Mesenchymal stem cell (in vitro differentiated cells and primary cell): Measurements from ENCODE around the gene SUSD3.
A peak's percentile ranks its signal among the peaks of the same experiment; 100 is the strongest.

Source experiments
- DNase-seq: peaks from one replicate; pipeline ENCODE4 v3.0.0-alpha.2; 2013
- H2AFZ ChIP-seq: one replicate; pipeline ENCODE4 v1.6.1; 2013; ENCODE audit warnings: low read depth, mild to moderate bottlenecking, control low read depth, inconsistent platforms, low read length, moderate library complexity
- H2AK5ac ChIP-seq: 2 replicates; pipeline ENCODE4 v1.6.1; 2013; ENCODE audit warnings: low read length, moderate library complexity, mild to moderate bottlenecking, inconsistent platforms; ENCODE audit not compliant: severe bottlenecking
- H2BK120ac ChIP-seq: one replicate; pipeline ENCODE4 v1.6.1; 2013; ENCODE audit warnings: low read depth, mild to moderate bottlenecking, inconsistent platforms, low read length, moderate library complexity
- H2BK12ac ChIP-seq, 2 experiments: one replicate each; pipeline ENCODE4 v1.6.1; 2013; ENCODE audit warnings: inconsistent platforms in 2 of 2, low read length in 2 of 2, mild to moderate bottlenecking in 2 of 2, moderate library complexity in 2 of 2, control low read depth in 1 of 2
- H2BK15ac ChIP-seq: one replicate; pipeline ENCODE4 v1.6.1; 2013; ENCODE audit warnings: mild to moderate bottlenecking, low read depth, inconsistent platforms; ENCODE audit not compliant: poor library complexity, severe bottlenecking
- H2BK5ac ChIP-seq: 2 replicates; pipeline ENCODE4 v1.6.1; 2013; ENCODE audit warnings: low read depth, mild to moderate bottlenecking, low read length, control low read depth, inconsistent platforms; ENCODE audit not compliant: poor library complexity, severe bottlenecking
- H3K14ac ChIP-seq, 2 experiments: one replicate each; pipeline ENCODE4 v1.6.1; 2013; ENCODE audit warnings: inconsistent platforms in 2 of 2, low read length in 2 of 2, control low read depth in 1 of 2, mild to moderate bottlenecking in 1 of 2, moderate library complexity in 1 of 2
- H3K18ac ChIP-seq, 2 experiments: one replicate each; pipeline ENCODE4 v1.6.1; 2013; ENCODE audit warnings: inconsistent platforms in 2 of 2, low read length in 2 of 2, control low read depth in 1 of 2, low read depth in 1 of 2, mild to moderate bottlenecking in 1 of 2
- H3K23ac ChIP-seq, 2 experiments: one replicate each; pipeline ENCODE4 v1.6.1; 2013; ENCODE audit warnings: inconsistent platforms in 2 of 2, low read length in 2 of 2, mild to moderate bottlenecking in 2 of 2, moderate library complexity in 2 of 2, control low read depth in 1 of 2
- H3K27ac ChIP-seq: 2 replicates; pipeline ENCODE4 v1.5.1; 2013; ENCODE audit warnings: mild to moderate bottlenecking, moderate library complexity, low read length, control low read depth, inconsistent platforms; ENCODE audit not compliant: poor library complexity, severe bottlenecking
- H3K27me3 ChIP-seq, 2 experiments: 2 replicates each; pipeline versions ENCODE4 v1.6.1 to v1.7.0; 2013; ENCODE audit warnings: low read length in 2 of 2, mild to moderate bottlenecking in 2 of 2, moderate library complexity in 2 of 2, control low read depth in 1 of 2, inconsistent platforms in 1 of 2; ENCODE audit not compliant: control insufficient read depth in 1 of 2, insufficient read depth in 1 of 2
- H3K36me3 ChIP-seq, 2 experiments: 2 replicates each; pipeline versions ENCODE4 v1.6.1 to v1.7.0; 2013; ENCODE audit warnings: low read length in 2 of 2, control low read depth in 1 of 2, inconsistent platforms in 1 of 2, low read depth in 1 of 2, mild to moderate bottlenecking in 1 of 2; ENCODE audit not compliant: insufficient read depth in 2 of 2, control insufficient read depth in 1 of 2
- H3K4ac ChIP-seq, 2 experiments: one replicate each; pipeline ENCODE4 v1.6.1; 2013; ENCODE audit warnings: inconsistent platforms in 2 of 2, low read length in 2 of 2, mild to moderate bottlenecking in 2 of 2, moderate library complexity in 2 of 2, control low read depth in 1 of 2, low read depth in 1 of 2
- H3K4me1 ChIP-seq: 2 replicates; pipeline ENCODE4 v1.6.1; 2013; ENCODE audit warnings: low read depth, low read length, control low read depth; ENCODE audit not compliant: control insufficient read depth, insufficient read depth
- H3K4me2 ChIP-seq: 2 replicates; pipeline ENCODE4 v1.6.1; 2013; ENCODE audit warnings: low read length, mild to moderate bottlenecking, inconsistent platforms; ENCODE audit not compliant: poor library complexity, severe bottlenecking
- H3K4me3 ChIP-seq, 2 experiments: 2 replicates each; pipeline versions ENCODE4 v1.5.1 to v1.7.0; 2013; ENCODE audit warnings: low read length in 2 of 2, mild to moderate bottlenecking in 2 of 2, control low read depth in 1 of 2, low read depth in 1 of 2; ENCODE audit not compliant: insufficient read depth in 1 of 2
- H3K79me1 ChIP-seq: replicated peaks from 2 replicates; pipeline ENCODE4 v1.6.1; 2013; ENCODE audit warnings: mild to moderate bottlenecking, control low read depth, low read length, inconsistent platforms; ENCODE audit not compliant: poor library complexity, severe bottlenecking
- H3K9ac ChIP-seq: 2 replicates; pipeline ENCODE4 v1.7.0; 2013; ENCODE audit warnings: mild to moderate bottlenecking, low read length, moderate library complexity
- H3K9me3 ChIP-seq: 2 replicates; pipeline ENCODE4 v1.7.0; 2013; ENCODE audit warnings: mild to moderate bottlenecking, low read length; ENCODE audit not compliant: control insufficient read depth
- H4K8ac ChIP-seq: one replicate; pipeline ENCODE4 v1.6.1; 2013; ENCODE audit warnings: inconsistent platforms, mild to moderate bottlenecking, low read length, moderate library complexity
- H4K91ac ChIP-seq: one replicate; pipeline ENCODE4 v1.6.1; 2013; ENCODE audit warnings: mild to moderate bottlenecking, low read length, inconsistent platforms
- WGBS: methylation state at CpG from one replicate; pipeline ENCODE4 v1.1.7; 2013; ENCODE audit warnings: mixed read lengths; 5-methylcytosine and 5-hydroxymethylcytosine counted together

The SUSD3 gene

DNA sequence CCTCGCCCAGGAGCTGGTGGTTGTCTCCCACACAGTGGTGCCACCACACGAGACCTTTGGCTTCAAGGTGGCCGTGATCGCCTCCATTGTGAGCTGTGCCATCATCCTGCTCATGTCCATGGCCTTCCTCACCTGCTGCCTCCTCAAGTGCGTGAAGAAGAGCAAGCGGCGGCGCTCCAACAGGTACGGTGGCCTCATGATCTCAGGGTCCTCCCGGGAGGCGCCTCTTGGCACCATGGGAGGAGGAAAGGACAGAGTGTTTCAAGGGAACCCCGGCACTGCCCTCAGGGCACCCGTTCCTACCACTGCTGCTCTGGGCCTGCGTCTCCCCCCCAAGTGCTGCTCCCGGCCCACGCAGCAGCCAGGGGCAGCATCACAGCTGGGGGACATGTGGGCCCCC is 19.3 kb downstream of the SUSD3 start:
- Histone ChIP-seq H2BK120ac (no peak overlapping the region), H3K4me3 (no peak overlapping the region), H2AFZ (no peak overlapping the region), H2BK15ac (no peak overlapping the region), H3K27me3 (no peaks in the 10 kb centered on the region), H3K27ac (no peak overlapping the region), H3K4me1 (no peaks in the 10 kb centered on the region), H2AK5ac (no peak overlapping the region), H3K9me3 (no peaks in the 10 kb centered on the region), H3K79me1 (no peaks in the 10 kb centered on the region), H3K9ac (no peak overlapping the region), H3K4ac (no peak overlapping the region), H2BK5ac (no peak overlapping the region), H4K91ac (no peak overlapping the region), H3K14ac (no peak overlapping the region), H4K8ac (no peak overlapping the region), H3K4me2 (no peak overlapping the region), H3K18ac (no peak overlapping the region), H3K36me3 (no peaks in the 10 kb centered on the region), H2BK12ac (no peak overlapping the region), H3K23ac (no peak overlapping the region)
- no peak for DNase-seq
- WGBS, result 94% methylated on average over 16 of the region's 16 CpGs

DNA sequence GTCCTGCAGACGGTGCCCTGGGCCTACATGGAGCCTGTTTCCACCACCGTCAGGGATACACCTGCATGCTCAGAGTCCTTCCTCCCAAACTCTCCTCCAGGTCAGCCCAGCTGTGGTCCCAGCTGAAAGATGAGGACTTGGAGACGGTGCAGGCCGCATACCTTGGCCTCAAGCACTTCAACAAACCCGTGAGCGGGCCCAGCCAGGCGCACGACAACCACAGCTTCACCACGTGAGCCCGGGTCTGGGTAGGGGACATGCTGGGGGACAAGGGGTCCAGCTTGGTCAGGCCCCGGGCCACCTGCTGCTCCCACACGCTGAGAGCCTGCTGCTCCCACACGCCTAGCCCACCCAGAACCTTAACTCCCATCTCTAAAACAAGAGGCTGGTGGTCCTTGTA is 20.9 kb downstream of the SUSD3 start:
- Histone ChIP-seq H2BK15ac (no peak overlapping the region), H2BK5ac (no peak overlapping the region), H4K8ac (no peak overlapping the region), H3K4me2 (no peak overlapping the region), H3K4me1 (no peaks in the 10 kb centered on the region), H3K36me3 (no peaks in the 10 kb centered on the region), H2AFZ (no peak overlapping the region), H3K23ac (no peak overlapping the region), H2BK12ac (no peak overlapping the region), H3K4ac (no peak overlapping the region), H3K9ac (no peak overlapping the region), H3K18ac (no peak overlapping the region), H2AK5ac (no peak overlapping the region), H2BK120ac (no peak overlapping the region), H3K14ac (peak overlapping the region in 1 of 2 experiments; percentile 18), H3K79me1 (no peaks in the 10 kb centered on the region), H3K27ac (no peak overlapping the region), H4K91ac (no peak overlapping the region), H3K27me3 (no peaks in the 10 kb centered on the region), H3K9me3 (no peaks in the 10 kb centered on the region), H3K4me3 (no peak overlapping the region)
- WGBS, result 98% methylated on average over 13 of the region's 13 CpGs
- DNase-seq, result no peak

DNA sequence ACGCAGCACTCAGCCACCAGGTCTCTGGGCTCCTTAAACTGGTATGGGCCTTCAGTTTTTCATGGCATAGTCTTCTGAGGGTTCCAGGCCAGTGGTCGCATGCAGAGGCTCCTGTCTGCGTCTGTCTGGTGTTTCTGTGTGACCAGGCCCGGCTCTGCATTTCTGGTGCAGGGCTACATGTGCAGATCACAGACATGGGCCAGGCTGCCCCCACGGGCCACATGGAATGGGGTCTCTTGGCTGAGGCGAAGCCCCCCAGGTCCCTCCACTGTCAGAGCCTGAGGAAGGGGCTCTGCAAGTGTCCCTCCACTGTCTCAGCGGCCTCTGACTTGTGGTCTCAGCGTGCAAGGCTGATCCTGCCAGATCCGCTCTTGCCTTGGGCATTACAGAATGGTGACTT is 21.9 kb downstream of the SUSD3 start:
- H2BK120ac ChIP-seq, result no peak overlapping the region
- H3K23ac ChIP-seq, result no peak overlapping the region
- no peaks in the 10 kb centered on the region for H3K36me3 ChIP-seq
- no peak overlapping the region for H2BK15ac ChIP-seq
- no peaks in the 10 kb centered on the region for H3K79me1 ChIP-seq
- H3K4me3 ChIP-seq, result no peak overlapping the region
- peak overlapping the region; percentile 15 to 24 for H2BK12ac ChIP-seq
- H3K4ac ChIP-seq, result no peak overlapping the region
- H3K9me3 ChIP-seq, result no peaks in the 10 kb centered on the region
- H3K18ac ChIP-seq, result no peak overlapping the region
- no peak overlapping the region for H3K9ac ChIP-seq
- H3K27ac ChIP-seq, result no peak overlapping the region
- H2AK5ac ChIP-seq, result no peak overlapping the region
- H4K8ac ChIP-seq, result no peak overlapping the region
- H4K91ac ChIP-seq, result peak overlapping the region; percentile 22
- no peak overlapping the region for H3K4me2 ChIP-seq
- H2BK5ac ChIP-seq, result no peak overlapping the region
- no peaks in the 10 kb centered on the region for H3K4me1 ChIP-seq
- H2AFZ ChIP-seq, result no peak overlapping the region
- DNase-seq, result no peak
- 92% methylated on average over 9 of the region's 9 CpGs for WGBS
- H3K27me3 ChIP-seq, result no peaks in the 10 kb centered on the region
- no peak overlapping the region for H3K14ac ChIP-seq

DNA sequence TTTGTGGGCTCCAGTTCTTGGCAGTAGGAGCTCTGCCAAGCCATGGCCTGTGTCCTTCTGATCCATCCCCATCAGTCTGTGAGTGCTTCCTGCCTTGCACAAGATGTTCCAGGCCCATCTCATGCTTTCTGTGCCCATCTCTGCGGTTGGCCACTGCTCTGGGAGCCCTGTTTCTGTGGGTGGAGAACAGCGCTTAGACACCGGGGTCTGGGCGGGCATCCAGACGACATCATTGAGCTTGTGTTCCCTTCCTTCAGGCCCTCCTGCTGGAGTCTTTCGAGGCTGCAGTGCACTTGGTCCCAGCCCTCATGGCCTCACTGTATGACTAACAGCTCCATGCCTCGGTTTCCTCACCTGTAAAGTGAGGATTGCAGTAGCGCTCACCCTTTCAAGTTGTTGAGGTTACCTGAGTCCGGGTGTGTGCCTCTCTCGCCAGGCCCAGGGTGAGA is 22.6 kb downstream of the SUSD3 start:
- no peak overlapping the region for H4K8ac ChIP-seq
- H3K4ac ChIP-seq, result no peak overlapping the region
- 93% methylated on average over 10 of the region's 10 CpGs for WGBS

More for the DNA sequence above, 22.6 kb downstream of the SUSD3 start:
- peak overlapping the region in 1 of 2 experiments; percentile 22 for H2BK12ac ChIP-seq
- H2BK15ac ChIP-seq, result no peak overlapping the region
- peaks cover 5% of the 10 kb centered on the region for H3K9me3 ChIP-seq
- H3K18ac ChIP-seq, result peak overlapping the region in 1 of 2 experiments; percentile 58
- no peak overlapping the region for H3K4me2 ChIP-seq
- H3K36me3 ChIP-seq, result no peaks in the 10 kb centered on the region
- no peak overlapping the region for H3K27ac ChIP-seq
- H3K27me3 ChIP-seq, result no peaks in the 10 kb centered on the region
- DNase-seq, result peak; percentile 15
- H4K91ac ChIP-seq, result no peak overlapping the region
- H3K9ac ChIP-seq, result no peak overlapping the region
- no peak overlapping the region for H2AFZ ChIP-seq
- H3K79me1 ChIP-seq, result no peaks in the 10 kb centered on the region
- H3K4me3 ChIP-seq, result no peak overlapping the region
- H2BK120ac ChIP-seq, result no peak overlapping the region
- no peak overlapping the region for H2BK5ac ChIP-seq
- H2AK5ac ChIP-seq, result no peak overlapping the region
- H3K14ac ChIP-seq, result no peak overlapping the region
- H3K23ac ChIP-seq, result no peak overlapping the region
- H3K4me1 ChIP-seq, result no peaks in the 10 kb centered on the region
